PC-9 (cell line): Measurements from ENCODE around the gene SLCO2A1.

Experiments
- CTCF ChIP-seq: fragments of 200-600 bp; sonication (generic); conservative IDR thresholded peaks from 2 replicates; pipeline ENCODE4 v1.6.1; 2017; ENCODE audit warnings: mixed run types, antibody characterized with exemption, mild to moderate bottlenecking, moderate library complexity
- EZH2 ChIP-seq: fragments of 200-600 bp; sonication (generic); IDR thresholded peaks from 2 replicates; pipeline ENCODE4 v1.8.0; 2017; ENCODE audit warnings: antibody characterized with exemption, low read depth

- TF ChIP-seq CTCF (no peak), EZH2 (no peak)
Observed at GRCh38 chr3:133905376-133905775, 124.3 kb downstream of the SLCO2A1 start.
